HEK293T (cell line): ENCODE data around the gene OXSR1.

ENCODE experiments used
- ARNT ChIP-seq: fragments of 450-650 bp; IDR thresholded peaks from 2 replicates; pipeline ENCODE4 v1.6.1; 2017; ENCODE audit warnings: mild to moderate bottlenecking
- CTBP1 ChIP-seq: fragments of 450-650 bp; IDR thresholded peaks from 2 replicates; pipeline ENCODE4 v1.6.1; 2016; ENCODE audit warnings: borderline replicate concordance
- FOXA1 ChIP-seq: fragments of 450-650 bp; IDR thresholded peaks from 2 replicates; pipeline ENCODE4 v1.6.1; 2016; ENCODE audit warnings: mild to moderate bottlenecking
- FOXK2 ChIP-seq: fragments of 450-650 bp; IDR thresholded peaks from 2 replicates; pipeline ENCODE4 v1.6.1; 2016; ENCODE audit warnings: mild to moderate bottlenecking
- FOXM1 ChIP-seq: fragments of 450-650 bp; IDR thresholded peaks from 2 replicates; pipeline ENCODE4 v1.6.1; 2017; ENCODE audit warnings: mild to moderate bottlenecking, borderline replicate concordance
- SP1 ChIP-seq: fragments of 450-650 bp; IDR thresholded peaks from 2 replicates; pipeline ENCODE4 v1.6.1; 2017
- SUZ12 ChIP-seq: fragments of 450-650 bp; IDR thresholded peaks from 2 replicates; pipeline ENCODE4 v1.6.1; 2016; ENCODE audit warnings: mild to moderate bottlenecking
- TARDBP ChIP-seq: fragments of 450-650 bp; IDR thresholded peaks from 2 replicates; pipeline ENCODE4 v1.6.1; 2016
- ZNF384 ChIP-seq: fragments of 450-650 bp; IDR thresholded peaks from 2 replicates; pipeline ENCODE4 v1.6.1; 2016
- TF ChIP-seq, protein P1 (sequence below): fragments of 450-650 bp; IDR thresholded peaks from 2 replicates; pipeline ENCODE4 v1.6.1; 2016

DNA sequence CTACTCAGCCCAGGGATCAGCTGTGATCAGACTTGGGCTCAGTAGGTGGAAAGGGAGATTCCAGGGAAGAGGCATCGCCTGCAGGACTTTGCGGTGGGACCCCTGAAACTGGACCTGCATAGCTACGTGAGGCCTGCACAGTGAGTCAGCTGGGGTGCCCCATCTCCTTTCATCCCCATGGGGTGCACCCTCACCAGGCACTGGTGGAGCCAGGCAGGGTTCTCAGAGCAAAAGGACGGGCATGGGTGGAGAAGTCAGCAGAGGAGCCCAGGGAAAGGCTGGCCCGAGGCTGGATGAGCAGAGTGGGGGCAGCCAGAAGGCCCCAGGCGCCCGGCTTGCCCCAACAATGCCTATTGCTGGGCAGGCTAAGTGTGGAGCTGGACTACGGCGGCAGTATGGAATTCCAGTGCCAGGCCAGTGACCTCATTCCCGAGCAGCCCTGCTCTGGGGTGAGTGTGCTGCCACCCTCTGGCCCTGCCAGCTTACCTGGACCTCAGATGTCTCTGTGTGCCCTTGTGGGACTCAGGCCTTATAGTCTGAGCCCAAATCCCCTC, 48.1 kb upstream of the OXSR1 start:
- TF ChIP-seq FOXK2 (no peak), CTBP1 (no peak), SUZ12 (no peak), SP1 (no peak), ZNF384 (no peak), ARNT (no peak), TARDBP (no peak), FOXA1 (no peak), FOXM1 (no peak)
- TF ChIP-seq, protein P1, sequence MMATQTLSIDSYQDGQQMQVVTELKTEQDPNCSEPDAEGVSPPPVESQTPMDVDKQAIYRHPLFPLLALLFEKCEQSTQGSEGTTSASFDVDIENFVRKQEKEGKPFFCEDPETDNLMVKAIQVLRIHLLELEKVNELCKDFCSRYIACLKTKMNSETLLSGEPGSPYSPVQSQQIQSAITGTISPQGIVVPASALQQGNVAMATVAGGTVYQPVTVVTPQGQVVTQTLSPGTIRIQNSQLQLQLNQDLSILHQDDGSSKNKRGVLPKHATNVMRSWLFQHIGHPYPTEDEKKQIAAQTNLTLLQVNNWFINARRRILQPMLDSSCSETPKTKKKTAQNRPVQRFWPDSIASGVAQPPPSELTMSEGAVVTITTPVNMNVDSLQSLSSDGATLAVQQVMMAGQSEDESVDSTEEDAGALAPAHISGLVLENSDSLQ, result no peak
